Muscle of arm (tissue), 14 donors: ENCODE results near the gene UGT2B7. TPM values are rescaled to one million over a fixed set of nuclear protein-coding genes. Genes with fewer than 3 reads are reported as not detected.
A peak's percentile ranks its signal among the peaks of the same experiment; 100 is the strongest.
"Not testable (repeated sequence)": the region's sequence is repeated elsewhere in the genome, so short reads cannot be mapped to it uniquely, and the experiment has no call there.

Source experiments
- DNase-seq: peaks from one replicate; pipeline ENCODE4 v3.0.0-alpha.2; 2013
- long read RNA-seq, 11 donors: transcript quantifications; one replicate each; lab custom pipeline, GENCODE V29; 2026
- polyA plus RNA-seq, 12 donors: library from polyadenylated mRNA; unstranded; fragments of 120-200 nt; gene quantifications; one replicate each; pipeline ENCODE4 v1.2.1, GENCODE V29; 2013; ENCODE audit not compliant: insufficient read length in 12 of 12

The UGT2B7 gene
- polyA plus RNA-seq, result 1 to 10 TPM in 1 of 12 donors, under 1 TPM in 8, not detected in 3; 0.13 to 9.1 (median 0.28) TPM
- long read RNA-seq, donor 1, transcript UGT2B7-201 (6 exons, 1,887 nt), result major isoform, 10 of 54 reads
- long read RNA-seq, donor 1, partial matches to known transcripts, result 44 of 54 reads
- long read RNA-seq, donor 1, other reads (novel, unspliced or antisense), result 0 of 54 reads
- long read RNA-seq, donor 2, result 0 reads
- long read RNA-seq, donor 3, result 0 reads
- long read RNA-seq, donor 4, result 0 reads
- long read RNA-seq, donor 5, result 0 reads
- long read RNA-seq, donor 6, result 0 reads
- long read RNA-seq, donor 7, result 0 reads
- long read RNA-seq, donor 8, result 0 reads
- long read RNA-seq, donor 9, result 0 reads
- long read RNA-seq, donor 10, result 0 reads
- long read RNA-seq, donor 11, result 0 reads

GRCh38 chr4:69096111-69096656 lies at the start of gene UGT2B7:
Gene UGT2B7 (plus strand): TSS chr4:69096474. CDS start chr4:69096521, 47 bp downstream.
- no peak for DNase-seq

- DNase-seq, result no peak
Observed at GRCh38 chr4:69049860-69050259, 46.4 kb upstream of the UGT2B7 start.

DNA sequence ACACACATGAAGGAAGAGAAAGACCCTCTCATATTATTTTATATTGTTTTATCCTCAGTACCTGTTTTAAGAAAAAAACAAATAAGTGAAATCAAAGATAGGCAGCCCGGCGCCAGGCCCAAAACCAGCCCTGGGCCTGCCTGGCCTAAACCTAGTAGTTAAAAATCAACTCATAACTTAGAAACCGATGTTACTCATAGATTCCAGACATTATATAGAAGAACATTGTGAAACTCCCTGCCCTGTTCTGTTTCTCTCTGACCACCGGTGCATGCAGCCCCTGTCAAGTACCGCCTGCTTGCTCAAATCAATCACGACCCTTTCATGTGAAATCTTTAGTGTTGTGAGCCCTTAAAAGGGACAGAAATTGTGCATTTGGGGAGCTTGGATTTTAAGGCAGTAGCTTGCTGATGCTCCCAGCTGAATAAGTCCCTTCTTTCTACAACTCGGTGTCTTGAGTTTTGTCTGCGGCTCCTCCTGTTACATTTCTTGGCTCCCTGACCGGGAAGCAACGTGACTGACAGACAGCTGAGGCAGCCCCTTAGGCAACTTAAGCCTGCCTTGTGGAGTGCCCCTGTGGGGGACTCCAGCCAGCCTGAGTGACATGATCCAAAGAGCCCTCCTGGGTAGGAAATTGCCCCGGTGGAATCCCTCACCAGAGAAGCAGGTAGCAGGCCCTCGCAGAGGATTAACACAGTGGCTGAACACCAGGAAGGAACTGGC lies 45.3 kb upstream of the UGT2B7 start:
- DNase-seq, result not testable (repeated sequence)

DNA sequence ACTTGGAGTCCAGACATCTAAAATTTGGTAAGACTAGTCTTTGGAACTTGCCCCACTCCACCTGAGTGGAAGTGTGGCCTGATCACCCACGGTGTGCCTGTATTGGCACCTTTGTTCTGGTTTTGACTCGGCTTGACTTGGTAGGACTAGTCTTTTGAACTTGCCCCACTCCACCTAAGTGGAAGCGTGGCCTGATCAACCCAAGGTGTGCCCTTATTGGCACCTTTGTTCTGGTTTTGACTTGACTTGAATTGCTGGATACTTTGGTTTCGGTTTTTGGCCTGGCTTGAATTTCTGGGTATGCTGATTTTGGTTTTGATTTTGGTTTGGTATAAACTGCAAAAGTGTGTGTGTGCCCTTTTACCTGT lies 44.7 kb upstream of the UGT2B7 start:
- no peak for DNase-seq

DNA sequence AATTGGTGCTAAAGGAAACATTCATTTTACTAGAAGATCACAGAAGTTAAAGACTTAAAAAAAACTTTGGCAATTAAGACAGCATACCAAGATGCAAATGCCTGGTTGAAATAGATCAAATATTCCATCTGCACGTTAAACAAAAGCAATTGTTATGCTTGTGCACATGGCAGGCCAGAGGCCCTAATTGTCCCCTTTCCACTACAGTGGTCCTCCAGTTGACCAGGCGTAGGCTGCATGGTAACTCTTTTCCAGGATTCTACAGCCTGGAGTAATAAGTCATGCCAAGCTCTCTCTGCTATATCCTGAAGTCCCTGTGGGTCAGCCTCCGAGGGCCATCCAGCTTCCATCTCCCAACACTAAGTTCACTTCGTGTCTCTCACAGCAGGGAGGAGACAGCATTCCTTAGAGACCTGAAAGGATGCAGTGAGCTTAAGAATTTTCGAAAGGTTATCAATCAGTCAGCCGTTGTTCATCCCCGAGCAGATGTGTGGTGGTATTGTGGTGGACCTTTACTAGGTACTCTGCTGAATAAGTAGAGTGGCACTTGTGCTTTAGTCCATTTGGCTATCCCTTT lies 42.9 kb upstream of the UGT2B7 start:
- not testable (repeated sequence) for DNase-seq

DNA sequence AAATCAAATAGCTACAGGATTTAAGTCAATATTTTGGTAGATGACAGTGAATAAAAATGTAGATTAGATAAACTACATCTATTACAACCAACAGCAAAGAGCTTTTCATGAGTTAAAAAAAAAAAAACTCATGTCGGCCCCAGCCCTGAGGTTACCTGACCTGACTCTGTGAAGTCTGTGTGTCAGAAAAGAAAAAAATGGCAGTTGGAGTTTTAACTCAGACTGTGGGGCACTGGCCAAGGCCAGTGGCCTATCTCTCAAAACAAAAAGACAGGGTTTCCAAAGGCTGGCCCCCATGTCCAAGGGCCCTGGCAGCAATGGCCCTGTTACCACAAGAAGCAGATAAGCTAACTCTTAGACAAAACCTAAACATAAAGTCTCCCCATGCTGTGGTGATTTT lies 42.2 kb upstream of the UGT2B7 start:
- not testable (repeated sequence) for DNase-seq

- DNase-seq, result no peak
Observed at GRCh38 chr4:69054578-69055200, 41.6 kb upstream of the UGT2B7 start.

GRCh38 chr4:69056150-69056549 lies 40.1 kb upstream of the UGT2B7 start:
- no peak for DNase-seq

DNA sequence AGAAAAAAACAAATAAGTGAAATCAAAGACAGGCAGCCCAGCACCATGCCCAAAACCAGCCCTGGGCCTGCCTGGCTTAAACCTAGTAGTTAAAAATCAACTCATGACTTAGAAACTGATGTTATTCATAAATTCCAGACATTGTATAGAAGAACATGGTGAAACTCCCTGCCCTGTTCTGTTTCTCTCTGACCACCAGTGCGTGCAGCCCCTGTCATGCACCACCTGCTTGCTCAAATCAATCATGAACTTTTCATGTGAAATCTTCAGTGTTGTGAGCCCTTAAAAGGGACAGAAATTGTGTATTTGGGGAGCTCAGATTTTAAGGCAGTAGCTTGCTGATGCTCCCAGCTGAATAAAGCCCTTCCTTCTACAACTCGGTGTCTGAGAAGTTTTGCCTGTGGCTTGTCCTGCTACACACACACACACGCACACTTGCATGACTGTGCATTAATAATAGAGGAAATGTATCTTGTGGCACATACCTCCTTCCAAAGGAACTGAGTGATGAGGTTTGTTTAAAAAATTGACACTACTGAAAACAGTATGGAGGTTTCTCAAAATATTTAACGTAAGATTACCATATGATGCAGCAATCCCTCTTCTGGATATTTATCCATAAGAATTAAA lies 39.2 kb upstream of the UGT2B7 start:
- DNase-seq, result no peak

DNA sequence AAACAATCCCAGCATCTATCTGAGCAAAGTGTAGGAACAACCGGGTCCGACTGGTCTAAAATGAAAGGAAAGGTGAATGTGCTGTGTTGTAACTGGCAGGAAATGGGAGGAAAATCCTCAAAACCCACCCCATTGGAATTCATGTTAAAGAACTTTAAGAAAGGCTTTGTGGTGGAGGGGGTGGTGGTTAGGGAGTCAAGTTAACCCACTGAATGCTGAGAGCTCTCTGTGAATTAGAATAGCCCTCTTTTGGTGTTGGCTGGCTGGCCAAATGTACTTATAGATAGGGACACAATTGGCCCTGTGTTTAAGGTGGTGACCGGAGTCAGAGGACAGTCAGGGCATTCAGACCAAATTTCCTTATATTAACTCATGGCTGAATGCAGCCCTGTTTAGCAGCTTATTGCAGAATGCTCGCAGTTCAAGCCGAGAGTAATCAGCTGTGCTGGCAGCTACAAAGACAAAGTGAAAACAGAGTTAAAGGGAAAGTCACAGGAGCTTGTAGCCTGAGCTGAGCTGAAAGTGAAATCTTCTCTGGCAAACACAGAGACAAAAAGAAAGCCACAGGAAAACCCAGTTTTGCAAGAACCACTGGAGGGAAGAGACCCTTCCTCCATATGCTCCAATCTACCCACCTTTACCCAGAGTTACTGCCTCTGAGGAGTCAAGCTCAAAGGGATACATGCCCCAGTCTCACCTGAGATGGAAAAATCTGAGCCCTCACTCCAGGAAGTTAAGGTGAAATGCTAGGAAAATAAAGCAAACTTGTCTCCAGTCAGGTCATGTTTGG lies 38.5 kb upstream of the UGT2B7 start:
- peak; percentile 3 for DNase-seq

- DNase-seq, result no peak
Observed at GRCh38 chr4:69058410-69059059, 37.7 kb upstream of the UGT2B7 start.

DNA sequence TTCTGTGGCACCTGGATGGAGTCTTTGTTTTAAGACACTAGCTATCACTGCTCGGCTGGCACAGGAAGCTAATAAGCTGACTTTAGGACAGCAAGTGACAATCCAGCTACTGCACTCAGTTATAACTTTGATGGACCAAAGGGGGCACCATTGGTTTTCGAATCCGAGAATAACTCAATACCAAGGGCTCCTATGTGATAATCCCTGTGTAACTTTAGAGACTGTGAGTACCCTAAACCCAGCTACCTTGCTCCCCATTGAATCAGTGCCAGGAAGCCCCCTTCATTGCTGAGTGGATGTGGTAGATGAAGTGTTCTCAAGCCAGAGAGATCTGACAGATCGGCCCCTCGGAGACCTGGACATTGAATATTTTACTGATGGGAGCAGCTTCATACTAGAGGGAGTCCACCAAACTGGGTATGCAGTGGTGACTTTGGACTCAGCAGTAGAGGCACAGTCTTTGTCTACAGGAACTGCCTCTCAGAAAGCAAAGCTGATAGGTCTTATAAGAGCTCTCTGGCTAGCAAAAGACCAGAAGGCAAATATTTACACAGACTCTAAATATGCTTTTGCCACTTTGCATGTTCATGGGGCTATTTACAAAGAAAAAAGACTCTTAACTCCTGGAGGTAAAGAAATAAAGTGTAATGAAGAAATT lies 35.5 kb upstream of the UGT2B7 start:
- DNase-seq, result no peak

DNA sequence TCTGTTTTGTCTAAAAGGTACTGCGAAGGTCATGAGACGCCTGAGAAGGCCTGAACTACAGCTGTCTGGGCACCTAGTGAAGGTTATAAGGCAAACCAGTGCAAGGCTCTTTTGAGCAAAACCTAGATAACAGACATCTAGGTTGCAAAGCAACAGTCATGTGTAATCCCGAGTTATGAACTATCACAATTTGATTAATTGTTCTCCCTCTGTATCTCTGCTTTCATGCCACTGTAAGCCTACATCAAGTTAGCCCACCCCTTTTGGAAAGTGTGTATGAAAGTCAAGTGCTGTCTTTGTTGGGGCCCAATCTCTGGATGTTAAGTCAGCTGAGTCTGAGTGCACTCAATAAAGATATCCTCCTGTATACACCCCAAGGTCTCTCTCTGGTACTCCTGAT lies 31.9 kb upstream of the UGT2B7 start:
- no peak for DNase-seq

DNA sequence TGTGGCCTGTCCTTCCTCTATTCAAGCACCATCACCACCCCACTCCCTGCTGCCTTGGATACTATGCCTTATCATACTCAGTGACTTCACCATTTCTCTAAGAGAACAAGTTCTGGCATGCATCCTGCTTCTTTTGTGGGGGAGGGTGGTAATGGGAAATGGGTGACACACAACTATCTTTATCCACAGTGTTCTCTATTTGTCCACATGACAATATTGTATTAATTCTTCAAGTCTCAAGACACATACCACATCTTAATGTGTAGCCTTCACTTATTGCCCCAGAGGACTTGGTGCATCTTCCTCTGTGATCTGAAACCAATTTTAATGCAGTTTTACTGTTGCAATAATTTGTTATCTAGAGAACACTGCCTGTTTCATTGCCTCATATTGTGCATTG lies 29.3 kb upstream of the UGT2B7 start:
- no peak for DNase-seq

- DNase-seq, result no peak
Observed at GRCh38 chr4:69069085-69069484, 27.2 kb upstream of the UGT2B7 start.

DNA sequence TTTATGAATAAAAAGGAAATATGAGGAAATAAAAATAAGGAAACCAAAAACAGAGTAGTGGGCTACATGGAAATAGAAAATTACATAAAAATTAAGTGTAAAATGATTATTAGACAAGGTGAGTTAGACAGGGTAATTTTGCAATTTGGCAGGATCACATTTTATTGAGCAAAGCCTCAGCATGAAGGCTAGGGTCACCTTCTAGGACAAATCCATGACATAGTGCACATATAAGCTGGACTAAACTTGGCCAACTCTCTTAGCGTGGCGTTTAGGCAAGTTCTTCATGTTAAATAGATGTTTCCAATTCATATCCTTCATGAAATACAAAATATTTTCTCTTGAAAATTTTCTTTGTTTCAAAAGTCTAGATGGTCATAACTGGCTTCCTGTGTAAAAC lies 25.7 kb upstream of the UGT2B7 start:
- DNase-seq, result no peak

- no peak for DNase-seq
Observed at GRCh38 chr4:69071286-69071685, 25.0 kb upstream of the UGT2B7 start.

DNA sequence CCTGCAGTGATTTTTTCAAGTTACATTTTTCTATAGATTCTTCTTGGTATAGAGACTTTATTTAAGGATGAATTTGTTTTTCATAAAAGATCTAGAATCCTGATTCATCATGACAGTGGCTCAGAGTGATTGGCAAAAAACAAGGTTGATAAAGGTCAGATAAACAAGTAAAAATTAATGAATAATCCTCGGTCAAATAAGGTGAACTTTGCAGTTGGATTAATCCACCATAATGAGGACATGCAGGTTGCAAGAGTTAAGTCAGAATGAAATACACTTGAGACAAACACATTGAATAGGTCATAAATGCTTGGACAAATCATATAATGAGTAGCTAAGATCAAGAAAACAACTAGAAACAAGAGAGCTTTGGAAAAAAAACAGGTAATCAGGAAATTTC lies 22.9 kb upstream of the UGT2B7 start:
- DNase-seq, result no peak

DNA sequence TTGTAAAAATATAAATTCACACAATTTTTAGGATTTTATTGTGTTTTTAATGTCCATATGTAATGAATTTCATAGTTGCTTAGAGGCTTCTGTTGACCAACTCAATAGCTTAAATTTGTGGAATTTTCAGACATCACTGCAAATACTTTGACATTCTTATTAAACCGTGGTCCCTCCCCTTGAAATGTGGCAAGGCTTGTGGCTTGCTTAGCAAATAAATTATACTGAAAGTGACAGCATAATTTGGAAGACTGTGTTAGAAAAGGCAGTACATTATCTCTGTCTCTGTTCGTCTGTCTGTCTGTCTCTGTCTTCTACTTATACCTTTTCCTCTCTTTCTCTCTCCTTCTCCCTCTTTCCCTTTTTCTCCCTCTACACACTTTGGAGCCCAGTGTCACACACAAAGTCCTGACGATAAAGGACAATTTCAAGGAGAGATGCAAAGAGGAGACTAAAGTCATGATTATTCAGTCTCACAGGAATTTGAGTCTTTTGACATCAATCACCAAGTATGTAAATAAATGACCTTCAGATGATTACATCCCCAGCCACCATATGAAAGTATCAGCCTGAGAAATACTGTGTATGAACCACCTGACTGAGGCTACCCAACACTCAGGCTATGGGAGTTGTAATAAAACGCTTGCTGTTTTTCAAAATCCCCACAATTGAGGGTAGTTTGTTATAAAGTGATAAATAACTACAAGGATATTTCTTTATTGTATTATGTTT lies 21.0 kb upstream of the UGT2B7 start:
- no peak for DNase-seq
